Adrenal gland (tissue), 12 donors: ENCODE measurements around the gene SLC26A4. TPM values are rescaled to one million over a fixed set of nuclear protein-coding genes. Genes with fewer than 3 reads are reported as not detected.

Source experiments
- DNase-seq, 7 donors: peaks; one replicate each; pipeline ENCODE4 v3.0.0-alpha.2; 2019 to 2020
- H3K27ac ChIP-seq, 5 donors: fragments of 200-600 bp; sonication (generic) in 4 of 5; 1 replicate in 3 of 5; 2 replicates in 2 of 5; pipeline versions ENCODE4 v1.5.1 to v1.8.0; 2016 to 2020; ENCODE audit warnings: mild to moderate bottlenecking in 1 of 5
- H3K27me3 ChIP-seq: fragments of 200-600 bp; 2 replicates; pipeline ENCODE4 v1.8.0; 2021
- H3K36me3 ChIP-seq, 2 donors: fragments of 200-600 bp; replicated peaks in 1 of 2; 1 replicate in 1 of 2; 2 replicates in 1 of 2; pipeline versions ENCODE4 v1.5.1 to v1.8.0; 2018 to 2022
- H3K4me1 ChIP-seq, 2 donors: fragments of 200-600 bp; replicated peaks in 1 of 2; 1 replicate in 1 of 2; 2 replicates in 1 of 2; pipeline versions ENCODE4 v1.5.1 to v1.8.0; 2018 to 2021
- H3K4me3 ChIP-seq, 4 donors: fragments of 200-600 bp; sonication (generic) in 3 of 4; one replicate each; pipeline ENCODE4 v1.5.1; 2016 to 2018
- H3K9me3 ChIP-seq, 3 donors: fragments of 200-600 bp; sonication (generic) in 1 of 3; replicated peaks in 1 of 3; 1 replicate in 2 of 3; 2 replicates in 1 of 3; pipeline versions ENCODE4 v1.5.1 to v1.8.0; 2016 to 2021
- POLR2A ChIP-seq, 2 donors: fragments of 450-650 bp; IDR thresholded peaks; one replicate each; pipeline ENCODE4 v1.6.1; 2017; ENCODE audit warnings: antibody characterized with exemption in 2 of 2, mild to moderate bottlenecking in 2 of 2, moderate library complexity in 1 of 2
- WGBS, 4 donors: extraction: QIAGEN DNeasy Blood & Tissue Kit in 2 of 4; methylation state at CpG; one replicate each; pipeline versions ENCODE4 v1.1.5 to v1.1.7; 2013 to 2017; 5-methylcytosine and 5-hydroxymethylcytosine counted together
- intact Hi-C, 2 donors: fragments of 100-400 bp; cut with DNase I; formaldehyde crosslinking; loops; one replicate each; pipeline versions ENCODE4 v1.14.1 to v1.15.0; 2022 to 2023
- polyA plus RNA-seq, 3 donors: library from polyadenylated mRNA; stranded (reverse); fragments of 200-250 nt in 2 of 3; fragments of 350-450 nt in 1 of 3; fragmentation: Illumina TruSeq in 1 of 3; extraction: RNeasy Lipid Tissue Mini Kit (QIAGEN cat#74804) in 1 of 3; gene quantifications; one replicate each; pipeline ENCODE4 v1.2.3, GENCODE V29; 2013 to 2014
- total RNA-seq, 9 donors: library from RNA; depleted of rRNA in 4 of 9; stranded (reverse); fragments of >200 nt in 4 of 9; fragments of 120-200 nt in 1 of 9; fragmentation: NEBNext Ultra II Directional in 1 of 9; extraction: Animal tissue kit (Norgen Biotek cat#: 25700) in 1 of 9; gene quantifications; one replicate each; pipeline versions ENCODE4 v1.1.0 to v1.2.4, GENCODE V29; 2013 to 2023
- TF ChIP-seq, protein P1 (sequence below), 6 experiments: fragments of 450-650 bp in 4 of 6; fragments of 200-600 bp in 2 of 6; sonication (generic) in 1 of 6; IDR thresholded peaks; 1 replicate in 5 of 6; 2 replicates in 1 of 6; pipeline versions ENCODE4 v1.5.1 to v1.8.0; 2016 to 2021; ENCODE audit warnings: antibody characterized with exemption in 6 of 6, mild to moderate bottlenecking in 2 of 6, moderate library complexity in 1 of 6
- donor health status: healthy with polysubstance abuse.
- donor health status: Bipolar disorder and iron deficiency.
- donor health status: DM: yes; HTN: yes; CAD: no.
- donor health status: DM: no; HTN: no; CAD: no.
- donor health status: DM: no; HTN: no; CAD: no.
- donor health status: DM: yes; HTN: yes; CAD: no.

The SLC26A4 gene
- total and polyA plus RNA-seq, 12 donors = 0.06 to 0.78 (median 0.17) TPM; not detected in 1

DNA sequence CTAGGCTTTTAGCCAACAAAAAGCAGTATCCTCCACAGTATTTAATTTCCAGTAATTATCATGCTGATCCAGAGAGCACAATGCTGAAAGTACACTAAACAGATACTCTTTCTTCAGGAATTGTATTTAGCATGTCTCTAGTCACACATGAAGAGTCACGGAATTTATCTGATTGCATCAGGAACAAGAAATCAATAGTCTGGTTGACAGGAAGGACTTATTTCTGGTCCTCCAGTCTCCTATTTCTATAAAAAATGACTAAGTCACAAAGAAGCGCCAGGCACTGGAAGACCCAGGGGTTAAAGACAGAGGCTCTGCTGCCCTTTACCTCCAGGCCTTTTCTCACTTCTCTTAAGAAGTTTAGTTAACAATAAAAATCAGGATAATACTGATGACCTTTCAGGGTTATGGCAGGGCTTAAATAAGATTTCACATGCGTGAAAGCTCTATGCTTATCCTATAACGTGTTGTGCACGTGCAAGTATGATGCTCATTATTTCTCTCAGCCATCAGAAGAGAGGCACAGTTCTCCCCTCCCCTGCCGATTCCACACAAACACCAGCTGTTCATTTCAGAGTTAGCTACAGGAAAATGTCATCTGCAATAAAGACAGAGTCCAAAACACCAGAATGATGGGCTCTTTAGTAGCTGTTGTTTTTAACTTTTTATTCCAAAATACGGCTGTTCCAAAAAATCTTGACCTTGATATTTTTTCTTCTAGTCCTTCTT is 36.9 kb downstream of the SLC26A4 start:
- DNase-seq = no peak
- H3K4me3 ChIP-seq = no peak overlapping the region
- 63 to 68% (median 66%) methylated on average over 7 of the region's 7 CpGs for WGBS, 4 donors
- H3K4me1 ChIP-seq = no peaks in the 10 kb centered on the region
- no peaks in the 10 kb centered on the region for H3K27me3 ChIP-seq
- H3K27ac ChIP-seq = no peak overlapping the region
- intact Hi-C loops = no loop called here
- no peaks in the 10 kb centered on the region for H3K9me3 ChIP-seq
- H3K36me3 ChIP-seq = no peaks in the 10 kb centered on the region
- no peak for TF ChIP-seq POLR2A (IDR thresholded peaks at IDR 0.05)
- TF ChIP-seq, protein P1, sequence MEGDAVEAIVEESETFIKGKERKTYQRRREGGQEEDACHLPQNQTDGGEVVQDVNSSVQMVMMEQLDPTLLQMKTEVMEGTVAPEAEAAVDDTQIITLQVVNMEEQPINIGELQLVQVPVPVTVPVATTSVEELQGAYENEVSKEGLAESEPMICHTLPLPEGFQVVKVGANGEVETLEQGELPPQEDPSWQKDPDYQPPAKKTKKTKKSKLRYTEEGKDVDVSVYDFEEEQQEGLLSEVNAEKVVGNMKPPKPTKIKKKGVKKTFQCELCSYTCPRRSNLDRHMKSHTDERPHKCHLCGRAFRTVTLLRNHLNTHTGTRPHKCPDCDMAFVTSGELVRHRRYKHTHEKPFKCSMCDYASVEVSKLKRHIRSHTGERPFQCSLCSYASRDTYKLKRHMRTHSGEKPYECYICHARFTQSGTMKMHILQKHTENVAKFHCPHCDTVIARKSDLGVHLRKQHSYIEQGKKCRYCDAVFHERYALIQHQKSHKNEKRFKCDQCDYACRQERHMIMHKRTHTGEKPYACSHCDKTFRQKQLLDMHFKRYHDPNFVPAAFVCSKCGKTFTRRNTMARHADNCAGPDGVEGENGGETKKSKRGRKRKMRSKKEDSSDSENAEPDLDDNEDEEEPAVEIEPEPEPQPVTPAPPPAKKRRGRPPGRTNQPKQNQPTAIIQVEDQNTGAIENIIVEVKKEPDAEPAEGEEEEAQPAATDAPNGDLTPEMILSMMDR (IDR thresholded peaks at IDR 0.05) = no peak

DNA sequence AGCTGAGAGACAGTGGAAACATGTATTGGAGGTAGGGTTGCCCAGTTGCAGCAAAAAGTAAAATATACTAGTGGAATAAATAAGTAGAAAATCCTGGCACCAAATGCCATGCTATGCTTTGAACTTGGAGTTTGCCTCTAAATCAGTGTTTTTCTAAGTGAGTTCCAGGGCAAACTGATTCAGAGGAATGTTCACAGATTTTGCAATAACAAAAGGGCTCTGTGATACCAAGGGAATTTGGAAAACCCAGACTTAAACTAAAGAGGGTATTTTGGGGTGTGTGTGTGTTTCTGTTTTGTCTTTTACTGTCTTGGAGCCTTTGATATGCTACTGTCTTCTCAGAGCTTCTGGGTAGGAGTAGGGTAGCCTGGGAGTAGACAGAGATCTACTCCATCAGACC is 39.9 kb downstream of the SLC26A4 start:
- H3K27ac ChIP-seq = no peak overlapping the region
- TF ChIP-seq, protein P1 (IDR thresholded peaks at IDR 0.05) = no peak
- no peak for TF ChIP-seq POLR2A (IDR thresholded peaks at IDR 0.05)
- no peaks in the 10 kb centered on the region for H3K4me1 ChIP-seq
- DNase-seq = no peak
- H3K9me3 ChIP-seq = no peaks in the 10 kb centered on the region
- no peaks in the 10 kb centered on the region for H3K36me3 ChIP-seq
- intact Hi-C loops = no loop called here
- H3K27me3 ChIP-seq = no peaks in the 10 kb centered on the region
- H3K4me3 ChIP-seq = no peak overlapping the region

DNA sequence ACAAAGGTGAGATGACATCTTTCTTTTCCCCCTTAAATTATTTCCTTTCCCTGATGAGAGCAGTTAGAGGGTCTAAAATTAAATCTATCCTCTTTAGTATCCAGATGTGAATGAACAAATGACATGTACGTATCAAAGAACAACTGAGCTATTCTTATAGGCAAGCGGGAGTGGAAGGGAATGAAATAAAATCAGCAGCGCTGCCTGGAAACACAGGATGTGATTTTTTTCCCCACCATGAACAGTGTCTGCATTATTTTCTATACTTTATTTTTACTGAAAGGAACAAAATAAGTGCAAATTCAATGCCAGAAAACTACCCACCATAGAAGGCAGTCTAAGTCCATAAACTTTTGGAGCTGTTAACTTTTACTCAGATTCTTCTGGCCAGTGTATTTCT is 40.6 kb downstream of the SLC26A4 start:
- Histone ChIP-seq H3K4me1 (no peaks in the 10 kb centered on the region), H3K27ac (no peak overlapping the region), H3K36me3 (no peaks in the 10 kb centered on the region), H3K9me3 (no peaks in the 10 kb centered on the region), H3K4me3 (no peak overlapping the region), H3K27me3 (no peaks in the 10 kb centered on the region)
- intact Hi-C loops = no loop called here
- no peak for DNase-seq
- 78 to 88% (median 82%) methylated on average over 3 of the region's 3 CpGs for WGBS, 4 donors
- TF ChIP-seq, protein P1 (IDR thresholded peaks at IDR 0.05) = no peak
- no peak for TF ChIP-seq POLR2A (IDR thresholded peaks at IDR 0.05)

DNA sequence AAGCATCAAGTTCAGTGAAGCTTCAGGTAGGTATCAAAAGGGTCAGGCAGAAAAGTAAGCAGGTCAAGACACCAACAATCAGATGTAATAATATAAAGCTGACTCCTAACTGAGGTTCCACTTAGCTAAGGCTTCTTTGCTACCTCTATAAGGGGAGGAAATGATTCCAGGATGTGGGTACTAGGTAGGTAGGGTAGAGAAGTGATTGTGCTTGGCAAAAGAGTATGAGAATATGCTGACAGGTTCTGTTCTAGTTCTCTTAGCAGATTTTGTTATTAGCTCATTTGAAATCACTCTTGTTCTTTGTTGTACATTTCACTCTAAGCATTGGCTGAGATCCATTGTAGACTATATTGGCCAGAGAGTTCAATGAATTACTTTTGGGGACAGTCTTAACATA is 42.6 kb downstream of the SLC26A4 start:
- intact Hi-C loops = no loop called here
- no peak for TF ChIP-seq POLR2A (IDR thresholded peaks at IDR 0.05)
- TF ChIP-seq, protein P1 (IDR thresholded peaks at IDR 0.05) = no peak
- Histone ChIP-seq H3K36me3 (no peaks in the 10 kb centered on the region), H3K4me3 (no peak overlapping the region), H3K27me3 (no peaks in the 10 kb centered on the region), H3K9me3 (no peaks in the 10 kb centered on the region), H3K4me1 (no peaks in the 10 kb centered on the region), H3K27ac (no peak overlapping the region)
- DNase-seq = no peak
